Activated gamma-delta T cell (primary cell): Measurements from ENCODE around the gene ELK4.

ENCODE experiments used
- DNase-seq: peaks from one replicate; lab custom pipeline; 2025; lab: John Stamatoyannopoulos, UW

ELK4 gene

DNA sequence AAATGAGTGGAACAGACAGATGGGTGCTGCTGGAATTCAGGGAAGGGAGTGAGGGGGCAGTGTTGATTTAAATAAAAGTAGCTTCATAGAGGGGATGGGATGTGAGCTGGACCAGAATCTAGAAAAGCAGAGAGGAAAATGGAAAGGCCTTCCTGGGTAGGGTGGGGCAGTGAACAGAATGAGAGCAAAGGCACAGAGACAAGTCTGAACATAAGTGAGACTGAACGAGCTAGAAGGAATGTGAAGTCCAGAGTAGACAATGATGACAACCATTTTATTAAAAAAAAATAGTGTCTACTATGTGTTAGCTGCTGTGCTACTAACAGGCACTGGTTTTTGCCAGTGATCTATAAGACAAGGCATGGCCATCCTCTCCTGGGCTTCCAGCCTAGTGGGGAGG is 36.0 kb downstream of the ELK4 start:
- no peak for DNase-seq

DNA sequence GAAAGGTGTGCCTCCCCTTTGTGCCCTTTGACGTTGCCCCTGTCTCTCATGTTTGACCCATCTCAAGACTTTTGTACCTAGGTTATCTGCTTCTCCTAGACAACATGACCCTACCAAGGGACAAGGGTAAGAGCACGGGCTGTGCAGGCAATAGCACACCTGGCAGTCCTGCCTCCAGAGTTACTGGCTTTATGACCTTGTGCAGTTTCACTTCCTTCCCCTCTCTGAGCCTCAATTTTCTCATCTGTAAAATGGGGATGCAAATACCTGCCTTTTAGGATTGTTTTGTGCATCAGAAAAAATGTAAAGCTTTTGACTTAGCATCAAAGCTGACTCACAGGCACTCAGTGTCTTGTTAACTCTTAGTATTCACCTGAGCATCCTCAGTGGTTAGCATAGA is 36.4 kb downstream of the ELK4 start:
- no peak for DNase-seq

DNA sequence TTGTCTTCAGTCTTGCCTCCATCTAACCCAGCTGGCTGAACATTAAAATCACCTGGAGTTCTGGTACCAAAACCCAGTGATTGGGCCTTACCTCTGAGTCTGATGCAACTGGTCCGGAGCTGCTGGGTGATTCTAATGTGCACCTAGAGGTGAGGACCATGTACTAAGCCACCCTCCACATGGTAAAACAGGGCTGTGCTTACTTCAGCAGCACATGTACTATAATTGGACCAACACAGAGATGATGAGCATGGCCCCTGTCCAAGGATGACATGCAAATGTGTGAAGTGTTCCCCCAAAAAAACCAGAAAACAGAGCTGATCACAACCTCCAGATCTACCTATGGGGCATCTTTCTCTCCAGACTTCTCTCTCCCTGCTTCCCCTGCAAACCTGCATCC is 37.0 kb downstream of the ELK4 start:
- DNase-seq: no peak

DNA sequence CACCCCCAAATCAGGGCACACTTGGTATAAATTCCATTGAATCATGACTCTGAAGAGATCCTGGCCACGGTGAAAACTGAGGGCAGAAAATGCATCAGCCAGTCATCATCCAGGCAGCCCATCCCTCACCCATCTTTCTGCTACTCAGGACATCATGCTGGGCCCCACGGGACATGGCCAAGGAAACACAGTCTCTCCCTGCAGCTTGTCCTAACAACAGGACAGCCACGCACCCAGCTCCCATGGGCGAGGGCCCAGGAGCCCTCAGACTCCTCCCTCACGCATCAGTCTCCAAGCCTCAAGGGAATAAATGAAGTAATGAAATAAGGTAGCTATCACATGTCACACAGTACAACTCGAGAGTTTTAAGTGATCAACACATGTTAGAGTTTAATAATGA is 37.8 kb downstream of the ELK4 start:
- no peak for DNase-seq

DNA sequence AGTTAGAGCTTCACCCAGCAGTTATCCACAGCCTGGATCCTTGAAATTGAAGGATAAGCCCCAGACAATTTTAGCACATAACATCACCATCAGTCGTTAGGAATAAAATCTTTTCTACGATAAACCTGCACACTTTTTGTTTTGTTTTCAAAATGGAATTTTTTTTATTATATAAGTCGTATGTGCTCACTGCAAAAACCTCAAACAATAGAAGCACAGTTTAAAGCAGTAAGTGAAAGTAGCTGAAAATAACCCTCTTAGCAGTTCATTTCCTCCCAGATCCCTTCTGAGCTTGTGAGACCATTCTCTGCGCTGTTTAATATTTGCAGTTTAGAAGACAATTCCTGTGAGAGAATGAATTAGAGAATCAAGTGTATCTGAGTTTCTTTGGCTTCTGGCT is 38.3 kb downstream of the ELK4 start:
- no peak for DNase-seq

DNA sequence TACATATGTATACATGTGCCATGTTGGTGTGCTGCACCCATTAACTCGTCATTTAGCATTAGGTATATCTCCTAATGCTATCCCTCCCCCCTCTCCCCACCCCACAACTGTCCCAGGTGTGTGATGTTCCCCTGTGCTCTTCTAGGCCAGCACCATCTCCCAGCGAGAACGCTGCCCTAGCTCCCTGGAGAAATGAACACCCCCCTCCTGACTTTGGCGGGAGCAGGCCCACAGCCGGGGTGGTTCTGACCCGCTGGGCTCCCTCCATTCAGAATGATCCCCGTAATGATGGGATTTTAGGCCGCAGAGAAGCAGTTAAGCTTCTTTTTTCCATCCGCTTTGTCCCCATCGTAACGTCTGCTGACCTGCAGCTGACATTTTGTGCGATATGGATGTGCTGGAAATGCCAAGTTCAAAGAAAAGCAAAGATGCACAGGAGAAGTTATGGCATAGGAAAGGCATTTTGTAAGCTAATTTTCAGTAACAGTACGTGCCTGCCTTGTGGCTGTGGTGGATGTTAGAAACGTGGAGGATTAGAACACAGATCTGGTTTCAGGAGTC is 39.3 kb downstream of the ELK4 start:
- DNase-seq: no peak

DNA sequence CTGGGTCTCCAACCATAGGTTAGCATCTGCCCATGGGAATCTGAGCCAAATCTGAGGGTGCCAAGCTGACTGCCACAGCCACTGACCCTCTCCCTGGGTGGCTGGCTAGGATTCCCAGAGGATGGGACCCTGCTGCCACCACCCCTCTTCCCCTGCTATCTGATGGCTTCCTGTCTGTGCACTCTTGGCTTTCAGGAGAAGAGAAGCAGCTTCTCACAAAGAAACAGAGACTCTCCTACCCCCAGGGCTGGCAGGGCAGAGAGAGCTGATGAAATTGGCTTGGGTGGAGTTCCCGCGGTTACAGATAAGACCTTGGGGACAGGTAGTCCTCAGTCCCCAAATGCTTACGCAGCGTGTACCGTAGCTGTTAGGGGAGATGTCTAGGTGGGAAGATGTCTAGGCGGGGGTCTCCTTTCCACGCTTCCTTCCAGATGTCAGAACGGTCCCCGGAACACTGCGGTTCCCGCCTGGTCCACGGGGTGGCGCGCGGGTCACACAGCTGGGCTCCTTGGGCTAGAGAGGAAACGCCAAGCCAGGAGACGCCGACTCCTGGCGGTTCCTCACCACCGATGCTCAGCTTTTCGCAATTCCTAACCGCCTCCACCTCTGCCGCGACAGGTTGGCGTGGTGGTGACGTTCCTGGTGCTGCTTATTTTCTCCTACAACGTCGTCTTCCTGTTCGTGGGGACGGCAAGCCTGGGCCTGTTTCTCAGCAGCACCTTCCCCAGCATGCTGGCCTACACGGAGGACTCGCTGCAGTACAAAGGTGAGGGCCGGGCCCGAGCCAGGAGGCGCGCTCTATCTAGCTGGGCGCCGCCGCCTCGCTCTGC is 40.1 kb downstream of the ELK4 start:
- peak; percentile 69 for DNase-seq

DNA sequence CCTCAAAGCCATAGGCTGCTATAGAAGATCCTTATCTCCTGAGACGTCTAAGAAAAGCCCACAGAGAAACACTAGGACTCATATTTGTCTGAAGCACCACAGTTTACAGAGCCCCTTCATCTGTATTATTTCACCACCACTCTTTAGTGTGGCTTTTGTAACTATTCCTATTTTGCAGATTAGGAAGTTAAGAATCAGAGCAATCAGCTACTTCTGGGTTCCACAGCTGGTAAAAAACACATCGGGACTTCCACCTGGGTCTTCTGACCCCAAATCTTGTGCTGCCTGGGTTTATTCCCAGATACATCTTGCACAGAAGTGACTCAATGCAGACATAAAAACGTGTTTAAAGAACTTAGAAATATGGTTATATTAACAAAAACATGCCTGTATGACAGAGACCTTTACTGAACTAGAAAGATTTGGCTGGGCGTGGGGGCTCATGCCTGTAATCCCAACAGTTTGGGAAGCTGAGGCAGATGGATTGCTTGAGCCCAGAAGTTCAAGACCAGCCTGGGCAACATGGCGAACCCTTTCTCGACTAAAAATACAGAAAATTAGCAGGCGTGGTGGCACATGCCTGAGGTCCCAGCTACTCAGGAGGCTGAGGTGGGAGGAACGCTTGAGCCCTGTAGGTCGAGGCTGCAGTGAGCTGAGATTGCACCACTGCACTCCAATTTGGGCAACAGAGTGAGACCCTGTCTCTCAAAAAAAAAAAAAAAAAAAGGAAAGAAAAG is 40.9 kb downstream of the ELK4 start:
- DNase-seq: no peak

DNA sequence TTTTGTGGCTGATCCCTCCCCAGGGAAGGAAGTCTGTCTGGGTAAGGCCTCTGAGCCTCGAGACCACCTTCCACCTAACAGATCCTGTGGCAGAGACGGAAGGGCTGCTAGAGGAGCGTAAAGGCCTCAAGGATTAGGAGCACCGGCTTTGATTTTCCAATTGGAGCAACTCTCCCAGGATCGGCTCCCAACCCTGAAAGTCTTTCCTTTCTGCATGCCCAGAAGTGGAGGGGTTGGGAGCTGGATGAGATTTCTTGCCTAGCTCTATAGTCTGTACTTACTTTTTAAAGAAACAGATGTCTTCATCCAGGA is 41.4 kb downstream of the ELK4 start:
- DNase-seq: no peak

DNA sequence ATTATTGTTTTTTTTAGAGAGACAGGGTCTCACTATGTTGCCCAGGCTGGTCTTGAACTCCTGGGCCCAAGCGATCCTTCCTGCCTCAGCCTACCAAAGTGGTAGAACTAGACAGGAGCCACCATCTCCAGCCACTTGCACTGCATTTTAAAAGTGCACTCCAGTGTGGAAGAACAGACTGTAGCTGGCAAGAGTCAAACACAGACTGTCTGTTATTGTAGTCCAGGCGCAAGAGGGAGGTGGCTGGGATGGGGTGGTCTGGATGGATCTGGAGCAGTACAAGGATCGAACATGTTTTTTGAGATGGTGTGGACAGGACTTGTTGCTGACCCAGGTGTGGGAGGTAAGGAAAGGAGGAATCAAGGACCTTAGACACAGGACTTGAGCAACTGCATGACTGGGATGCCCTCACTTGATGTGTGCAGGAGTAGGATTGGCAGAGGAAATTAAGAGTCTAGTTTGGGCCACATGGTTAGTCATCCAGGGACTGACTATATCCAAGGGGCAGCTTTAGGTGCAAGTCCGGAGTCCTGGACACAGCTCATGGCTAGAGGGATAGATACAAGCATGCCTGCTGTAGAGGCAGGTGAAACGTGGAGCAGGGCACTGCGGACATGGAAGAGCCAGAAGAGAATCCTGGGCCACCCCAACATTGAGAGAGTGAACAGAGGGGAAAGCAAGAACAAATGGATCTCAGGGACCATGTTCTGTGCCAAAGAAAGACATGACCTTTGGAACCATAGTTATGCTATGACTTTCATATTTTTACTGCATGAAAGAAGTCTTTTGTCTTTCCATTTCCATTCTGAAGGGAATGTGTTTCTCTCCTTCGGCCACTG is 42.0 kb downstream of the ELK4 start:
- no peak for DNase-seq

DNA sequence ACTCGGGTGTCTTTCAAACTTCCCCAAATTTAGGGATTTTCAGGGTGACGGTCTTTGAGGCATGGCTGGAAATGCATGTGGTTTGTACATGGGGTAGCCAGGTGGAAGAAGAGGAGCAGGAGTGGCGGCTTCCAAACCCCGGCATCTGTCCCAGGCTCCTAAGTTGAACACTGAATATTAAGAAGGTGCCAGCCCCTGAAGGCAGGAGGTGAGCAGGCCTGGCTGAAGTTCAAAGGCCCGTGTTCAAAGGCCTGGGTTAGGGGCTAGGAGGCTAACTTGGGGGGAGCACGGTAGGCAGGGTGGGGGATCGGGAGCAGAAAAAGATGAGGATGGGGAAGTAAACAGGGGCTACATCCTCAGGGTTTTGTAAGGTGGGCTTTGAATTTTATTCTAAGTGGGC is 42.8 kb downstream of the ELK4 start:
- no peak for DNase-seq

DNA sequence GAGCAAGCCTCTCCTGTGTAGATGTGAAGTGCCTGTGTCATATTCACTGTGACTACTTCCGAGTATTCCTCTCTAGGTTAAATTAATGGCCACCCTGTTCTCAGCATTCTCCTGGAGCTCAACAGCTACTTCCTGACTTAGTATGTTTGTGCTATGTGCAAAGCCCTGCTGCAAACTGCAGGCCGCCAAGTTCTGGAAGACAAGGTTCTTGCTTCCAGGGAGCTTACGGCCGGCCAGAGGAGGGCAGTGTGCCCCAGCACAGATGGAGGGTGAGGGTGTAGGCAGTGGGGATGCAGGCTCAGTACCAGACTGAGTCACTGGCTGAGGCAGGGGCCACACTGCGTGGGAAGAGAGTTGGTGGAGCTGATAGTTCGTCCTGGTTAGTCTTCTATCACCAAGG is 43.2 kb downstream of the ELK4 start:
- no peak for DNase-seq

DNA sequence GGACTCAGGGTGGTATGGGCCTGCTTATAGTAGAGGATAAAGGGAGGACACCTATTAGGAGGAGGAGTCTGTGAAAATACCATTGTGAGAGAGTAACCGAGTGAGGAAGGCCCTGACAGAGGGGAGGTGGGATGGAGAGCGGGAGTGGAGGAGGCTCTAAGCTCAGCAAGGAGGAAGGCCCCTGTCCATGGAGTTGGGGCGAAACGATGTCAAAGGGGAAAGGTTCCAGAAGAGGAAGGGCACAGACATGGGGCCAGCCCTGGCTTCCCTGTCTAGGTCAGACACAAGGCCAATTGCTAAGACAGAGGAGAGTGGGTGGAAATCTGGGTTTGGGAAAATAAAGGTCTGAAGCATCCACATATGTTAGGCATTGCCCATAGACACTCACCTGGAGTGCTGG is 44.2 kb downstream of the ELK4 start:
- DNase-seq: no peak

DNA sequence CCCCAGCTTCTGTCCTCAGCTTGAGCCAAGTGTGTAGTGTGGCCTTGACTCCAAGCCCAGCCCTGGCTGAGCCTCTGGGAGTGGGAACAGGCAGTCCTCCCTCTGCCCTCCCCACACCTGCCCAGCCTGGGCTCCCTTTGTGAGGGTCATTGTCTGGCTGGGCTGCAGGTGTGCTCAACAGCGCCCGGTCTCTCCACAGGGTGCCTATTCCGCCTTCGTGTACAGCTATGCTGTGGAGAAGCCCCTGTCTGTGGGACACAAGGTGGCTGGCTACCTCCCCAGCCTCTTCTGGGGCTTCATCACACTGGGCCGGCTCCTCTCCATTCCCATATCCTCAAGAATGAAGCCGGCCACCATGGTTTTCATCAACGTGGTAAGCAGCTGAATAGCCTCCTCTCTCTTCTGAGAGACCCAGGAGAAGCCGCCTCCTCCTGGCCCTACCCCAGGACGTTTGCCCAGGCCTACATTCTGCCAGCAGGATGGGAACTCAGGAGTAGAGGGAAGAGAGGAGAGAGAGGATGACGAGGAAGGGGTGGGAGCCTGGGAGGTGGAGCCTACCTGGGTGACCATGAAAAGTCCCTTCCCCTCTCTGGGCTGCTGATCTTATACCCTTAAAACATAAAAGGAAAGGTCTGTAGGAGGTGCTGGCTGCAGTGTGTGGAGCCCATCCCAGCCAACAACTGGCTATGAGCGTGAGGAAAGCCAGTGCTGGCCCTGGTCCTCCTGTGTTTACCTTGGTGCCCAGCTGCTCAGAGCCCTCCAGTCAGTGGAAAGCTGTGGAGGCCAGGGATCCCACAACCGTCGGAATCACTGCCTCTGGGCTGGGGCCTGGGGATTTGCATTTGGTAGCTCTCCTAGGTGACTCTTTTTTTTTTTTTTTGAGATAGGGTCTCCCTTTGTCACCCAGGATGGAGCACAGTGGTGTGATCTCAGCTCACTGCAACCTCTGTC is 45.7 kb downstream of the ELK4 start:
- no peak for DNase-seq

DNA sequence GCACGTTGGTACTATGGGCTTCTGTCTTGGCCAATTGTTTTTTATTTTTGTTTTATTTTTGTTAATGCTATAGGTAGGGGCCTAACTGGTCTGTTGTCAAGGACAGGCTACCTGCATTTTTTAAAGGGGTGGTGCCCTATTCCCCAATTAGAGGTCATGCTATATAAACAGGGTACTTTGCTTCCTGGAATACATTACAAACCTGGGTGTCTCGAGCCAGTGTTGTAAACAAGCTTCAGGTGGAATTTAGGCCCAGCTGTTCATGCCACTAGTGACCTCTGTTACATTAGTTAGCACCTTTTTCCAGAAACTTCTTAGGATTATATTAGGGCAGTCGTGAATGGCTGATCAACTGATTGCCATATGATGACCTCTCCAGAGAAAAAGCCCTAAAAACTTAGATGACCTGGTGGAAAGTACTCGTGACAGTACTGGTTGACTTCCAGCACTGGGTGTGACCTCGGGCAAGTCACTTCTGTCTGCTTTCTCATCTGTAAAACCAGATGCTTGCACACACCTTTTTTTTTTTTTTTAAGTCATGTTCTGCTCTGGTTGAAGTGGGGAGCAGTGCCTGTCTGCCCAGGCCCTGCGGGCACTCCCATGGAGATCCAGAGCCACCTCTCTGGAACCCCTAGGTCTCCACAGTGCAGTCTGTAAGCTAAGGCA is 46.5 kb downstream of the ELK4 start:
- no peak for DNase-seq

DNA sequence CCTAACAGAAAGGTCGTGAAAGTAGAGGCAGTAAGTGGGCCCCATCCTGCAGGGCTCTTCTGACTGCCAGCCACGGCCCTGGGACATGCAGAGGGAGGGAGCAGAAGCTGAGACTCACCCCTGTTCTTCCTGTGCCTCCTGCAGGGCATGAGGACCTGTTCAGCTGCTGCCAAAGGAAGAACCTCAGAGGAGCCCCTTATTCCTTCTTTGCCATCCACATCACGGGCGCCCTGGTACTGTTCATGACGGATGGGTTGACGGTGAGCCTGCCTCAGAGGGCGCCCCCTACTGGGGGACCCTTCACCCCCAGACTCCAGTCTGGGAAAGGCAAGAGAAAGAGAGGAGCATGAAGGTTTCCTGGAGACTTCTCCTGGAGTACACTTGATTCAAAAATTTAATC is 47.1 kb downstream of the ELK4 start:
- no peak for DNase-seq

DNA sequence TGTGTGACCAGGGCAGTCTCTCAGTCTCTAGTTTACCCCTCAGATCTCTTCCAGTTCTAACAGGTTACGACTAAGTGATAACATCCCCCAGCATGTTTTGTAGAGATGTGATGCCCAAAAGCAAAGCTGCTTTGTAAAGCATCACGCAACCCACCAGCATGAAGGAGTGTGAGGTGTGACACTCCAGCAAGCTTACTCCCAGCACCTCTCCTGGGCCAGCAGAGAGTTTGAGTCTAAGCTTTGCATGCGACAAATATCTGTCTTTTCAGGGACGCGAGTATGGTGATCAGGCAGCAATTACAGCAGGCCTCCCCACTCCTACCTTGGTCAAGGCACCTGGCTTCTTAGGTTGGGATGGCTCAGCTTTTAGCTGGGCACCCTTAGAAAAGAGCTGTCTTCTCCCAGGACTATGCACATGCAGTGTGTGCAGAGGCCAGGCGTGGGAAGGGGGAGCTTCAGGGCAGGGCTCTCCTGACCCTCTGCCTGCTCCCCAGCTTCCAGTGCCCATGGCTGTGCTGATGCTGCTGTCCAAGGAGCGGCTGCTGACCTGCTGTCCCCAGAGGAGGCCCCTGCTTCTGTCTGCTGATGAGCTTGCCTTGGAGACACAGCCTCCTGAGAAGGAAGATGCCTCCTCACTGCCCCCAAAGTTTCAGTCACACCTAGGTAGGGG is 48.2 kb downstream of the ELK4 start:
- DNase-seq: no peak

DNA sequence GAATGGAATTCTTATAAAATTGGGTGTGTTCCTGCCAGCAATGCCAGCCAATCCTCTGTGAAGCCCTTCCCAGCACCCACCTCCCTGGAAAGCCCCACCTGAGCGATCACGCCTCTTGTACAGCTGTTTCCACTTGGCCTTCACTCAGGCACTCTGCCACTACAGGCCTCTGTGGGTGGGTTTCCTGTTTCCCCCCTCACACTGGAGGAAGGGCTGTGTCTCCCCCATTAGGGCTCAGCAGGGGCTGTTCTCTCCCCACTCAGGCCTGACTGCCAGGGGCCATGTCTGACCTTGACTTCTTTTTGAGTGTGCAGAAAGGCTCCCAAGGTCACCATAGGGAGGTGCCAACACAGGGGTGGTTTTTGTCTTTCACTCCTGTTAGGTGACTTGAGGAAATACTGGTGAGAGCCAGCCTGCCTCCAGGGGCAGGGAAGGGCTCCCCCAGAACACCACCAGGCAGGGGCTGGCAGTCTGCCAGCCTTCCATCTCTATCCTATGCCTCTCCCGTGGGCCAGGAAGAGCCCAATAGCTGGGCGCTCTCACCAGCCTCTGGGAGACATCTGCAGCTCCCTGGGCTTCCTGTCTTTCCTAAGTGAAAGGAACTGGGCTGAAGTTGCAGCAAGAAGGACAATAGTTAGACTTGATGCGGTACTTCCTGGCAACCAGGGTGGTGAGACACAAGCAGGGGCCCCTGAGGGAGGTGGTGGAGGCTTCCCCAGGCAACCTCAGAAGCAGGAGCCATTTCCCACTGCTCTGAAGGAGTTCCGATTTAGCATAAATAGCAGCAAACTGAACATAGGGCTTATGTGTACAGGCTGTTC is 49.1 kb downstream of the ELK4 start:
- DNase-seq: no peak

DNA sequence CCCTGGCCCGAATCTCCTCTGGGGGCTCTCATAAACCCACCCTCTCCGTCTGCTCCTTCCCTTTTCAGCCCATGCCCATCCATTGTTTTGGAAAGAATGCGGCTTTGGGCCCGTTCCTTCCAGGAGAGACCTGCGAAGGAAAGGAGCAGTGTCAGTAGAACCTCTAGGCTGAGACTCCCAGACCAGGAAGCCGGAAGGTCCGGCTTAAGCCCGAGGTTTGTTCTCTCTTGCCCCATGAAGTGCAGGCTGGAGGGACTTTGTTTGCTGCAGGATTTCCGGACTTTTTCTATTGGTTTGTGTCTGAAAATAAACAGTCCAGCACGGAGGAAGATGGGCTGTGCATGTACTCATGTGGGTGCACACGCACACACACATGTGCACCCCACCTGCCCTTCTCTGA is 49.8 kb downstream of the ELK4 start:
- DNase-seq: no peak
